NCI-H2171 treated with DMSO at 0.1 percent for 48 hours (cell line): Measurements from ENCODE around the gene CHMP4B.

Source experiments
- DNase-seq: peaks from one replicate; lab custom pipeline; 2025; lab: John Stamatoyannopoulos, UW

The CHMP4B gene

GRCh38 chr20:33839591-33839990 is 28.4 kb downstream of the CHMP4B start:
- DNase-seq = peak; percentile 29

- DNase-seq = no peak
These were observed 29.0 kb downstream of the CHMP4B start for GRCh38 chr20:33840160-33840559.

GRCh38 chr20:33840759-33841435 is 29.7 kb downstream of the CHMP4B start:
- no peak for DNase-seq

GRCh38 chr20:33841436-33841799 is 30.3 kb downstream of the CHMP4B start:
- DNase-seq = no peak

- no peak for DNase-seq
These were observed 31.2 kb downstream of the CHMP4B start for GRCh38 chr20:33842346-33842745.

GRCh38 chr20:33843050-33843449 is 31.9 kb downstream of the CHMP4B start:
- DNase-seq = no peak

GRCh38 chr20:33843854-33844253 is 32.7 kb downstream of the CHMP4B start:
- DNase-seq = no peak

GRCh38 chr20:33846291-33846935 is 35.3 kb downstream of the CHMP4B start:
- DNase-seq = no peak

GRCh38 chr20:33847006-33847405 is 35.9 kb downstream of the CHMP4B start:
- DNase-seq = no peak

- no peak for DNase-seq
These were observed 37.2 kb downstream of the CHMP4B start for GRCh38 chr20:33848391-33848790.

GRCh38 chr20:33850159-33850558 is 39.0 kb downstream of the CHMP4B start:
- no peak for DNase-seq

- DNase-seq = no peak
These were observed 40.8 kb downstream of the CHMP4B start for GRCh38 chr20:33851842-33852466.

GRCh38 chr20:33852626-33853506 is 41.7 kb downstream of the CHMP4B start:
- no peak for DNase-seq

GRCh38 chr20:33853507-33853813 is 42.3 kb downstream of the CHMP4B start:
- DNase-seq = no peak

GRCh38 chr20:33857722-33858563 is 46.8 kb downstream of the CHMP4B start:
- DNase-seq = no peak

GRCh38 chr20:33858666-33859065 is 47.5 kb downstream of the CHMP4B start:
- DNase-seq = no peak

- DNase-seq = no peak
These were observed 48.1 kb downstream of the CHMP4B start for GRCh38 chr20:33859157-33859695.

GRCh38 chr20:33859751-33860150 is 48.6 kb downstream of the CHMP4B start:
- DNase-seq = no peak

GRCh38 chr20:33861458-33861857 is 50.3 kb downstream of the CHMP4B start:
- no peak for DNase-seq

- DNase-seq = peak; percentile 21
These were observed 51.7 kb downstream of the CHMP4B start for GRCh38 chr20:33862709-33863403.
